MG63 (cell line): ENCODE data around the gene MTMR6. TPM values are rescaled to one million over a fixed set of nuclear protein-coding genes. Genes with fewer than 3 reads are reported as not detected.
A peak's percentile ranks its signal among the peaks of the same experiment; 100 is the strongest.

Source experiments
- DNase-seq: peaks from one replicate; pipeline ENCODE4 v3.0.0-alpha.2; 2020
- H3K27me3 ChIP-seq: fragments of 250-450 bp; sonication (Bioruptor Pico); 2 replicates; pipeline ENCODE4 v1.5.1; 2020; ENCODE audit warnings: mild to moderate bottlenecking, moderate library complexity
- H3K36me3 ChIP-seq: fragments of 250-450 bp; sonication (Bioruptor Pico); 2 replicates; pipeline ENCODE4 v1.5.1; 2020; ENCODE audit warnings: mild to moderate bottlenecking, moderate library complexity
- H3K4me3 ChIP-seq: fragments of 250-450 bp; sonication (Bioruptor Pico); 2 replicates; pipeline ENCODE4 v1.5.1; 2020; ENCODE audit warnings: mild to moderate bottlenecking, moderate library complexity
- H3K9me3 ChIP-seq: fragments of 250-450 bp; sonication (Bioruptor Pico); 2 replicates; pipeline ENCODE4 v1.5.1; 2020; ENCODE audit warnings: mild to moderate bottlenecking, moderate library complexity
- total RNA-seq: library from RNA; depleted of rRNA; stranded (reverse); fragments of >200 nt; shearing (Covaris generic); gene quantifications from 2 replicates; pipeline ENCODE4 v1.2.3, GENCODE V29; 2014; ENCODE audit warnings: low replicate concordance

The MTMR6 gene
- total RNA-seq, 1 experiment from 2014 or later: 12.8 TPM

- no peaks in the 10 kb centered on the region for H3K27me3 ChIP-seq
- no peaks in the 10 kb centered on the region for H3K36me3 ChIP-seq
- no peak for DNase-seq
- H3K9me3 ChIP-seq: no peaks in the 10 kb centered on the region
- no peak overlapping the region for H3K4me3 ChIP-seq
Measured at GRCh38 chr13:25288966-25289365, 1.7 kb upstream of the MTMR6 start.

- H3K4me3 ChIP-seq: peak overlapping the region; percentile 74
- no peaks in the 10 kb centered on the region for H3K36me3 ChIP-seq
- no peaks in the 10 kb centered on the region for H3K27me3 ChIP-seq
- peak; percentile 30 for DNase-seq
- no peaks in the 10 kb centered on the region for H3K9me3 ChIP-seq
Measured at GRCh38 chr13:25286308-25286968, 850 bp downstream of the MTMR6 start.

GRCh38 chr13:25281935-25282332 lies 5.4 kb downstream of the MTMR6 start:
- Histone ChIP-seq H3K9me3 (no peaks in the 10 kb centered on the region), H3K27me3 (no peaks in the 10 kb centered on the region), H3K36me3 (no peaks in the 10 kb centered on the region), H3K4me3 (no peak overlapping the region)
- no peak for DNase-seq

GRCh38 chr13:25281193-25281934 lies 5.9 kb downstream of the MTMR6 start:
- no peak for DNase-seq

GRCh38 chr13:25280396-25280795 lies 6.9 kb downstream of the MTMR6 start:
- Histone ChIP-seq H3K36me3 (no peaks in the 10 kb centered on the region), H3K27me3 (no peaks in the 10 kb centered on the region), H3K4me3 (no peak overlapping the region), H3K9me3 (no peaks in the 10 kb centered on the region)
- DNase-seq: no peak

More at GRCh38 chr13:25281193-25281934, 5.9 kb downstream of the MTMR6 start:
- H3K4me3 ChIP-seq: no peak overlapping the region
- H3K9me3 ChIP-seq: no peaks in the 10 kb centered on the region
- H3K27me3 ChIP-seq: no peaks in the 10 kb centered on the region
- H3K36me3 ChIP-seq: no peaks in the 10 kb centered on the region

- no peak overlapping the region for H3K4me3 ChIP-seq
- H3K27me3 ChIP-seq: no peaks in the 10 kb centered on the region
- no peaks in the 10 kb centered on the region for H3K9me3 ChIP-seq
- peaks cover 8% of the 10 kb centered on the region for H3K36me3 ChIP-seq
- DNase-seq: no peak
Measured at GRCh38 chr13:25276748-25277147, 10.5 kb downstream of the MTMR6 start.

- Histone ChIP-seq H3K9me3 (no peaks in the 10 kb centered on the region; the same call in 1 of the 2 replicates), H3K4me3 (no peak overlapping the region), H3K27me3 (no peaks in the 10 kb centered on the region), H3K36me3 (peaks cover 23% of the 10 kb centered on the region)
- no peak for DNase-seq
Measured at GRCh38 chr13:25268561-25268960, 18.7 kb downstream of the MTMR6 start.

GRCh38 chr13:25267715-25268114 lies 19.6 kb downstream of the MTMR6 start:
- no peaks in the 10 kb centered on the region; the same call in 1 of the 2 replicates for H3K9me3 ChIP-seq
- DNase-seq: no peak
- no peaks in the 10 kb centered on the region for H3K27me3 ChIP-seq
- peaks cover 18% of the 10 kb centered on the region for H3K36me3 ChIP-seq
- no peak overlapping the region for H3K4me3 ChIP-seq

- no peaks in the 10 kb centered on the region for H3K27me3 ChIP-seq
- no peak overlapping the region for H3K4me3 ChIP-seq
- DNase-seq: no peak
- H3K9me3 ChIP-seq: no peaks in the 10 kb centered on the region; the same call in 1 of the 2 replicates
- peaks cover 18% of the 10 kb centered on the region for H3K36me3 ChIP-seq
Measured at GRCh38 chr13:25266706-25267105, 20.6 kb downstream of the MTMR6 start.

- no peaks in the 10 kb centered on the region for H3K27me3 ChIP-seq
- no peak overlapping the region for H3K4me3 ChIP-seq
- no peak for DNase-seq
- no peaks in the 10 kb centered on the region for H3K9me3 ChIP-seq
- H3K36me3 ChIP-seq: peaks cover 28% of the 10 kb centered on the region
Measured at GRCh38 chr13:25262261-25262660, 25.0 kb downstream of the MTMR6 start.

- no peaks in the 10 kb centered on the region for H3K9me3 ChIP-seq
- H3K36me3 ChIP-seq: peaks cover 29% of the 10 kb centered on the region
- DNase-seq: no peak
- no peaks in the 10 kb centered on the region for H3K27me3 ChIP-seq
- no peak overlapping the region for H3K4me3 ChIP-seq
Measured at GRCh38 chr13:25253702-25254101, 33.6 kb downstream of the MTMR6 start.

GRCh38 chr13:25252752-25253151 lies 34.5 kb downstream of the MTMR6 start:
- no peak for DNase-seq
- Histone ChIP-seq H3K9me3 (no peaks in the 10 kb centered on the region), H3K27me3 (no peaks in the 10 kb centered on the region), H3K4me3 (no peak overlapping the region), H3K36me3 (peaks cover 26% of the 10 kb centered on the region)

- H3K27me3 ChIP-seq: no peaks in the 10 kb centered on the region
- DNase-seq: no peak
Measured at GRCh38 chr13:25252225-25252624, 35.1 kb downstream of the MTMR6 start.

GRCh38 chr13:25249001-25249543 lies 38.2 kb downstream of the MTMR6 start:
- no peaks in the 10 kb centered on the region for H3K27me3 ChIP-seq
- H3K36me3 ChIP-seq: peaks cover 18% of the 10 kb centered on the region
- DNase-seq: no peak
- no peak overlapping the region for H3K4me3 ChIP-seq
- 0 out of 2 replicates have a peak, but pooled peaks cover 2% of the 10 kb centered on the region for H3K9me3 ChIP-seq

More at GRCh38 chr13:25252225-25252624, 35.1 kb downstream of the MTMR6 start:
- Histone ChIP-seq H3K36me3 (peaks cover 23% of the 10 kb centered on the region), H3K9me3 (no peaks in the 10 kb centered on the region), H3K4me3 (no peak overlapping the region)

GRCh38 chr13:25248071-25248470 lies 39.2 kb downstream of the MTMR6 start:
- peaks cover 13% of the 10 kb centered on the region for H3K36me3 ChIP-seq
- DNase-seq: no peak
- H3K9me3 ChIP-seq: 0 out of 2 replicates have a peak, but pooled peaks cover 2% of the 10 kb centered on the region
- no peak overlapping the region for H3K4me3 ChIP-seq
- no peaks in the 10 kb centered on the region for H3K27me3 ChIP-seq

GRCh38 chr13:25247360-25247759 lies 39.9 kb downstream of the MTMR6 start:
- H3K36me3 ChIP-seq: peaks cover 13% of the 10 kb centered on the region
- H3K9me3 ChIP-seq: 0 out of 2 replicates have a peak, but pooled peaks cover 2% of the 10 kb centered on the region
- no peak for DNase-seq
- no peak overlapping the region for H3K4me3 ChIP-seq
- H3K27me3 ChIP-seq: no peaks in the 10 kb centered on the region

- peaks cover 9% of the 10 kb centered on the region for H3K36me3 ChIP-seq
- no peaks in the 10 kb centered on the region for H3K27me3 ChIP-seq
- DNase-seq: no peak
- 0 out of 2 replicates have a peak, but pooled peaks cover 2% of the 10 kb centered on the region for H3K9me3 ChIP-seq
- no peak overlapping the region for H3K4me3 ChIP-seq
Measured at GRCh38 chr13:25244123-25244522, 43.2 kb downstream of the MTMR6 start.
